OCI-LY3 (cell line): Measurements from ENCODE around the gene SNAI1.

ENCODE experiments used
- CTCF ChIP-seq: fragments of 200-600, 300-600 bp; sonication (generic); IDR thresholded peaks from 2 replicates; pipeline ENCODE4 v1.5.1; 2014; ENCODE audit warnings: antibody characterized with exemption, low read length, low read depth
- EZH2phosphoT487 ChIP-seq: fragments of 200-600 bp; shearing (Covaris generic); IDR thresholded peaks from 2 replicates; pipeline ENCODE4 v1.6.1; 2018; ENCODE audit warnings: antibody characterized with exemption, mixed run types, low read depth

- no peak for TF ChIP-seq CTCF
- no peak for TF ChIP-seq EZH2phosphoT487
Observed at GRCh38 chr20:50014570-50015562, 32.1 kb downstream of the SNAI1 start.
